ENCODE results near the gene PLPP7.
"Not testable (repeated sequence)": the region's sequence is repeated elsewhere in the genome, so short reads cannot be mapped to it uniquely, and the experiment has no call there.

The PLPP7 gene

GRCh38 chr9:131330814-131331600, 41.5 kb downstream of the PLPP7 start:
- DNase-seq (ENCODE audit: low read depth): no peak

DNA sequence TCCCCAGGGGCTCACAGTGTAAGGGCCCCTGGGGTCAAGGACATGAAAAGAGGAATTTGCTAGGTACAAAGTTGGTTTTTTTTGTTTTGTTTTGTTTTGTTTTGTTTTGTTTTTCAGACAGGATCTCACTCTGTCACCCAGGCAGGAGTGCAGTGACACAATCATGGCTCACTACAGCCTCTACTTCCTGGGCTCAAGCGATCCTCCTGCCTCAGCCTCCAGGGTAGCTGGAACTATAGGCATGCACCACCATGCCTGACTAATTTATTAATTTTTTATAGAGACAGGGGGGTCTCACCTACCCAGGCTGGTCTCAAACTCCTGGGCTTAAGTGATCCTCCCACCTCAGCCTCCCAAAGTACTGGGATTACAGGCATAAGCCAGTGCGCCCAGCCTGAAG, 42.5 kb downstream of the PLPP7 start:
- not testable (repeated sequence) for DNase-seq (ENCODE audit: low read depth)

- DNase-seq (ENCODE audit: low read depth): no peak
Measured at GRCh38 chr9:131333771-131334628, 44.5 kb downstream of the PLPP7 start.

- no peak for DNase-seq (ENCODE audit: low read depth)
Measured at GRCh38 chr9:131334629-131335367, 45.3 kb downstream of the PLPP7 start.

- DNase-seq (ENCODE audit: low read depth): no peak
Measured at GRCh38 chr9:131335368-131335755, 45.8 kb downstream of the PLPP7 start.

DNA sequence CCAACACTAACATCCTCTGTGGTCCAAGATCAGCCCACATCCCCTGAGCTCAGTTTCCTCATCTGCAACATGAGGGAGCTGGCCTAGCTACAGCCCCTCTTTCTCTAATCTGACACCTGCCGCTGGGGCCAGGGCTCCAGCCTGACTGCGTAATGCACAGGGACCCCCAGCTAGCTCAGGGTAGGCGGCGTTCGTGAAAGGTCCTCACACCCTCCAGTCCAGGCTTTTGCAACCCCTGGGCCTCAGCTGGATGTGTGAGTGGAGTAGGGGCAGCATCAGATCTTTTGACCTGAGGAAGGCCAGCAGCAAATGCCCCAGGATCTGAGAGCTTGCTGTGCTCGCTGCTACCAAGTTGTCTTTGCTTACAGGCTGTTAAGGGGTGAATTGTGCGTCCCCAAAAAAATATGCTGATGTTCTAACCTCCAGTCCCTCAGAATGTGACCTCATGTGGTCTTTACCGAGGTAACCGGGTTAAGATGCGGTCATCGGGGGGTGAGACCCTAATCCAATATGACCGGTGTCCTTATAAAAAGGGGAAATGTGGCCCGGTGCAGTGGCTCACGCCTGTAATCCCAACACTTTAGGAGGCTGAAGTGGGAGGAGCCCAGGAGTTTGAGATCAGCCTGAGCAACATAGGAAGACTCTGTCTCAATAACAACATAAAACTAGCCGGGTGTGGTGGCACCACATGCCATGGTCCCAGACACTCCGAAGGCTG, 47.8 kb downstream of the PLPP7 start:
- no peak for DNase-seq (ENCODE audit: low read depth)

DNA sequence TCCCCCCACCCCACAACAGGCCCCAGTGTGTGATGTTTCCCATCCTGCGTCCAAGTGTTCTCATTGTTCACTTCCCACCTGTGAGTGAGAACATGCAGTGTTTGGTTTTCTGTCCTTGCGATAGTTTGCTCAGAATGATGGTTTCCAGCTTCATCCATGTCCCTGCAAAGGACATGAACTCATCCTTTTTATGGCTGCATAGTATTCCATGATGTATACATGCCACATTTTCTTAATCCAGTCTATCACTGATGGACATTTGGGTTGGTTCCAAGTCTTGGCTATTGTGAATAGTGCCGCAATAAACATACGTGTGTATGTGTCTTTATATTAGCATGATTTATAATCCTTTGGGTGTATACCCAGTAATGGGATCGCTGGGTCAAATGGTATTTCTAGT, 49.7 kb downstream of the PLPP7 start:
- not testable (repeated sequence) for DNase-seq (ENCODE audit: low read depth)

DNA sequence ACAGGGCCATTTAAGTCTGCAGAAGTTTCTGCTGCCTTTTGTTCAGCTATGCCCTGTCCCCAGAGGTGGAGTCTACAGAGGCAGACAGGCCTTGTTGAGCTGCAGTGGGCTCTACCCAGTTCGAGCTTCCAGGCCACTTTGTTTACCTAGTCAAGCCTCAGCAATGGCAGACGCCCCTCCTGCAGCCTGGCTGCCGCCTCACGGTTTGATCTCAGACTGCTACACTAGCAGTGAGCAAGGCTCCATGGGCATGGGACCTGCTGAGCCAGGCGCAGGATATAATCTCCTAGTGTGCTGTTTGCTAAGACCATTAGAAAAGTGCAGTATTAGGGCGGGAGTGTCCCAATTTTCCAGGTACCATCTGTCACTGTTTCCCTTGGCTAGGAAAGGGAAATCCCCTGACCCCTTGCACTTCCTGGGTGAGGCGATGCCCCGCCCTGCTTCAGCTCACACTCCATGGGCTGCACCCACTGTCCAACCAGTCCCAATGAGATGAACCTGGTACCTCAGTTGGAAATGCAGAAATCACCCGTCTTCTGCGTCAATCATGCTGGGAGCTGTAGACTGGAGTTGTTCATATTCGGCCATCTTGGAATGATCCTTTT, 55.5 kb downstream of the PLPP7 start:
- not testable (repeated sequence) for DNase-seq (ENCODE audit: low read depth)

GRCh38 chr9:131346559-131346958, 57.0 kb downstream of the PLPP7 start:
- no peak for DNase-seq (ENCODE audit: low read depth)

DNA sequence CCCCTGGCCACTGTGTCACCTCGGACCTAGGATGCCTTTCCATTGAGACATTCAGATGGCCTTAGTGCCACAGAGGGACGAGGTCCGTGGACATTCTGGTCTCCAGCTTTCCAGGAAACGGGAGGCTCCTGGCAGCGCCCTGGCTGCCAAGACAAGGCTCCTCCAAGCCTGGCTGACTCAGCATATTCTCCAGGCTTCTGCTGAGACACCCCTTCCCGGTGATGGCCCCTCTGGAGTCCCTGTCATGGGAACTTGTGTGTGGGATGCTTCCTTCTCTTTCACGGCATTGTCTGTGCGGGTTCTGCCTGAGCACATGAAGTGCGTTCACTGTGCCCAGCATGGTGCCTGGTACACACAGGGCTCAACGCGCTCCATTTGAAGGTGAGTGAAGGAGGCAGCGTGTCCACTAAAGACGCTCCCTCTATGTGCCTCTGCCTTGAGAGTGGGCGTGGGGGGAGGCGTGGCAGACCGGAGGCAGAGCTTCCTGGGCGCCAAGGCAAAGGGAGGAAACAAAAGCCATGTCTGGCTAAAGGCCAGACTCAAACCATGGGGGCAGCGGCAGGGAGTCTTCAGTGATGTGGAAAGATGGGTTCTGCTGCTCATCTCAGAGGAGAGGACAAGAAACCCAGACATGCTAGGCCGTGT, 58.0 kb downstream of the PLPP7 start:
- DNase-seq (ENCODE audit: low read depth): no peak

DNA sequence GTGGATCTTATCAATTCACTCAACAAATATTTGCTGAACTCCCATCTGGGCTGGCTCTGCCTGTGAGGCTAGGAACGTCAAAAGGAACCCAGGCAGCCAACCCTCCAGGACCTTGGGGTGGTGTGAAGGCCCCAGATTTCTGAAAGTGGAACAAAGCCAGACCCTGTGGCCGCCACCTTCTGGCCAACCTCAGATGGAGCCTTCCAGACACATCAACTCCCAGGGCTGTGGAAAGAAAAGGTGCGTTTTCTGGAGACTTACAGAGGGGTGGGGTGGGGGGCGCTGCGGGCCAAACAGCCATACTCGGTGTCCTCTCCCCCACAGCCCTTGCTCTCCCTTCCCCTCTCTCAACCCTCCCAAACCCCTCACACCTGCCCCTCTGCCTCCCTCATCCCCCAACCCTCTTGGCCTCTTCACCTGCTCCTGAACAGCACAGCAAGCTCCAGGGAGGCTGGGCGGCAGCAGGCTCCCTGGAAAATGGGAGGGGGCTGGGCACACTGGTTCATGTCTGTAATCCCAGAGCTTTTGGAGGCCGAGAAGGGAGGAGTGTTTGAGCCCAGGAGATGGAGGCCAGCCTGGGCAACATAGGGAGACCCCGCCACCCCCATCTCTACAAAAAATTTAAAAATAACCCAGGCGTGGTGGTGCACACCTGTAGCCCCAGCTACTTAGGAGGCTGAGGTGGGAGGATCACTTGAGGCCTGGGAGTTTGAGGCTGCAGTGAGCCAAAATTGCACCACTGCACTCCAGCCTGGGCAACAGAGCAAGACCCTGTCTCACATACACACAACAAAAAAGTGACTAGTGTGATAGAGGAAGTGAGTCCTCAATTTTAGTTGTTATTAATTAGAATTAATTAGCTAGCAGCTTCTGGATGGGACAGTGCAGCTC, 59.4 kb downstream of the PLPP7 start:
- no peak for DNase-seq (ENCODE audit: low read depth)

GRCh38 chr9:131349522-131349880, 60.0 kb downstream of the PLPP7 start:
- no peak for DNase-seq (ENCODE audit: low read depth)

DNA sequence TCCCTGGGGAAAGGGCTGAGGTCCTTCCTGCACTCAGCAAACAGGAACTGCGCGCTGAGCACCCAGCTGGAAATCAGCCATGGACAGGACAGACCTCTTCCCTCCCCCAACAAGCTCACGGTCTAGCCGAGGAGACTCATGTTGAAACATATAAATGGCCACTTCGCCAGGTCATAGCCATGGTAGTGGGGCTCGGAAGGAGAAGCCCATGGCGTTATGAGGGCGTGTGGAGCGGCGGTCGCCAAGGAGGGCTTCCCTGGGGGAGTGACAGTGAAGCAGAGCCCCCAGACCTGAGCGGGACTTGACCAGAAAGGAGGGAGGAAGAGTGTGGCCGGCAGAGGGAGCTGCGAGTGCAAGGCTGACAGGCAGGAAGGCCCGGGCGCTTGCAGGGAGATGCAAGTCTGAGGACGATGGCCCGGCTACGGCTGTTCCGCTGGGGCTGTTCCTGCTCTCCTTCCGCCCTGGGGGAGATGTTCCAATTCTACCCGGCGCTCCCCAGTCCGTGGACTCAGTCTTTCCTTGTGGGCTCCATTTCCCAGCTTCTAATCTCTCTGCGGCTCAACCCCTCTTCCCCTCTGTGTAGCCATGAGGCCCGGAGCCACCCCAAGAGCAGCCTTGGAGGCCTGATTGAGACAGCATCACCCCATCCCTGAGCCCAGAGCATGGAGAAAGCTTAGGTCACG, 60.5 kb downstream of the PLPP7 start:
- DNase-seq (ENCODE audit: low read depth): peak; percentile 80

DNA sequence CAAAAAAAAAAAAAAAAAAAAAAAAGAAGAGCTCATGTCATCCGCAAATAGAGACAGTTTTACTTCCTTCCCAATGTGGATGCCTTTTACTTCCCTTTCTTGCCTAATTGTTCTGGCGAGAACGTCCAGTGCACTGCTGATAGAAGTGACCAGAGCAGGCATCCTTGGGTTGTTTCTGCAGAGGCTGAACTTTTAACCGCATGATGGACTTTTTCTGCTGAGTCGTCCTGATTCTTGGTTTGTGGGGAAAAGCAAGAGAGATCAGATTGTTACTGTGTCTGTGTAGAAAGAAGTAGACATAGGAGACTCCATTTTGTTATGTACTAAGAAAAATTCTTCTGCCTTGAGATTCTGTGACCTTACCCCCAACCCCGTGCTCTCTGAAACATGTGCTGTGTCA, 67.0 kb downstream of the PLPP7 start:
- DNase-seq (ENCODE audit: low read depth): not testable (repeated sequence)

DNA sequence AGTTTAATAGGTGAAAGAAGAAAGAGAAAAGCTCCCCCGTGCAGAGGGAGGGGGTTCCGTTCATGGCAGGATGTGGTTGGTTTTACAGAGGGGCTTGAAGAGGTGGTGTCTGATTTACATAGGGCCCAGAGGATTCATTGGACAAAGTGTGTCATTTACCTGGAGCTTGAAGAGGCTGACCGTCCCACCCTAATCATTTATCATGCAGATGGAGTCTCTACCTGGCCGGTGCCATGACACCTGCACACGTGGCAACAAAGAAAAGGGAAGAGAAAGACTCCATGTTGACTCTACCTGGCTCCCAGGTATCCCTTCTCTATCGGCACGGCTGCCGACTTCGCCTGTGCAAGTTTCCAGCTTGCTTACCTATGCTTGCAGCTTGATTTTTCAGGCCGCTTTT, 69.0 kb downstream of the PLPP7 start:
- no peak for DNase-seq (ENCODE audit: low read depth)
